GM20000 (cell line): ENCODE measurements around the gene RELL1.

Source experiments
- DNase-seq: peaks from one replicate; pipeline ENCODE4 v3.0.0; 2012; ENCODE audit warnings: low spot score
- CTCF ChIP-seq: IDR thresholded peaks from 2 replicates; pipeline ENCODE4 v1.5.1; 2012; ENCODE audit warnings: mild to moderate bottlenecking, control low read depth; ENCODE audit errors: extremely low read depth, missing control alignments

The RELL1 gene

GRCh38 chr4:37686373-37687193 lies at the start of gene RELL1:
RELL1 (minus strand) TSS chr4:37686376; CDS start chr4:37686287, 89 bp downstream.
- TF ChIP-seq CTCF: no peak
- peak; percentile 98 for DNase-seq

- no peak for TF ChIP-seq CTCF
- no peak for DNase-seq
These were observed 49.4 kb upstream of the RELL1 start for GRCh38 chr4:37735578-37735977.

- no peak for DNase-seq
- no peak for TF ChIP-seq CTCF
These were observed 48.8 kb upstream of the RELL1 start for GRCh38 chr4:37734989-37735388.

GRCh38 chr4:37733240-37733867 lies 47.2 kb upstream of the RELL1 start:
- no peak for TF ChIP-seq CTCF
- DNase-seq: no peak

GRCh38 chr4:37732526-37733186 lies 46.5 kb upstream of the RELL1 start:
- no peak for TF ChIP-seq CTCF
- DNase-seq: no peak

- DNase-seq: no peak
- no peak for TF ChIP-seq CTCF
These were observed 43.5 kb upstream of the RELL1 start for GRCh38 chr4:37729649-37730004.

- DNase-seq: no peak
These were observed 41.9 kb upstream of the RELL1 start for GRCh38 chr4:37728064-37728463.

More at GRCh38 chr4:37728064-37728463, 41.9 kb upstream of the RELL1 start:
- no peak for TF ChIP-seq CTCF
